ENCODE results near the gene EXOSC5. TPM values are rescaled to one million over a fixed set of nuclear protein-coding genes. Genes with fewer than 3 reads are reported as not detected.

EXOSC5 gene
- polyA plus RNA-seq, 1 donor from 2014 or later = 42.0 TPM

GRCh38 chr19:41430922-41431321, 33.8 kb upstream of the EXOSC5 start:
- H3K9ac ChIP-seq (ENCODE audit: low read length) = no peak overlapping the region
- H3K4me3 ChIP-seq (ENCODE audit: low read length) = no peak overlapping the region
- no peaks in the 10 kb centered on the region for H3F3A ChIP-seq (ENCODE audit: insufficient read depth, low read length, poor library complexity, severe bottlenecking)
- no peak for TF ChIP-seq CTCF (IDR thresholded peaks at IDR 0.05; ENCODE audit: poor library complexity, severe bottlenecking)
- no peak for TF ChIP-seq MXI1 (conservative IDR thresholded peaks at IDR 0.05; ENCODE audit: poor library complexity, severe bottlenecking)
- no peak for TF ChIP-seq TAF1 (IDR thresholded peaks at IDR 0.05; ENCODE audit: low read depth)
- TF ChIP-seq REST (IDR thresholded peaks at IDR 0.05; ENCODE audit: borderline replicate concordance) = no peak
- TF ChIP-seq SMC3 (conservative IDR thresholded peaks at IDR 0.05; ENCODE audit: poor library complexity) = no peak
- TF ChIP-seq POLR2AphosphoS5 (IDR thresholded peaks at IDR 0.05) = no peak
- TF ChIP-seq EP300 (conservative IDR thresholded peaks at IDR 0.05; ENCODE audit: poor library complexity, severe bottlenecking) = no peak
- no peak for TF ChIP-seq RAD21 (conservative IDR thresholded peaks at IDR 0.05)
- no peak for TF ChIP-seq EZH2 (IDR thresholded peaks at IDR 0.05; ENCODE audit: borderline replicate concordance, insufficient read depth, low read length, poor library complexity, severe bottlenecking)
- no peaks in the 10 kb centered on the region for H3K9me2 ChIP-seq (ENCODE audit: insufficient read depth, low read length)
- no peaks in the 10 kb centered on the region for H3K9me3 ChIP-seq (ENCODE audit: low read length)
- no peak overlapping the region for H3K27ac ChIP-seq (ENCODE audit: low read length)
- no peak overlapping the region for H3K4me2 ChIP-seq (ENCODE audit: low read length)
- H2AFZ ChIP-seq (ENCODE audit: low read depth, low read length) = no peak overlapping the region
- no peaks in the 10 kb centered on the region for H4K20me1 ChIP-seq (ENCODE audit: insufficient read depth)
- H3K27me3 ChIP-seq (ENCODE audit: insufficient read depth, low read depth, low read length) = no peaks in the 10 kb centered on the region
- H3K79me2 ChIP-seq (replicated peaks; ENCODE audit: insufficient read depth, low read length) = no peaks in the 10 kb centered on the region
- H3K36me3 ChIP-seq (ENCODE audit: insufficient read depth, low read length) = no peaks in the 10 kb centered on the region

GRCh38 chr19:41428481-41428859, 31.3 kb upstream of the EXOSC5 start:
- Histone ChIP-seq H3K9me3 (ENCODE audit: low read length) (no peaks in the 10 kb centered on the region), H3K9me2 (ENCODE audit: insufficient read depth, low read length) (no peaks in the 10 kb centered on the region), H4K20me1 (ENCODE audit: insufficient read depth) (no peaks in the 10 kb centered on the region), H3K4me3 (ENCODE audit: low read length) (no peak overlapping the region), H3K4me2 (ENCODE audit: low read length) (no peak overlapping the region), H2AFZ (ENCODE audit: low read depth, low read length) (no peak overlapping the region), H3K27ac (ENCODE audit: low read length) (no peak overlapping the region), H3F3A (ENCODE audit: insufficient read depth, low read length, poor library complexity, severe bottlenecking) (no peaks in the 10 kb centered on the region), H3K79me2 (replicated peaks; ENCODE audit: insufficient read depth, low read length) (no peaks in the 10 kb centered on the region), H3K36me3 (ENCODE audit: insufficient read depth, low read length) (no peaks in the 10 kb centered on the region), H3K9ac (ENCODE audit: low read length) (no peak overlapping the region), H3K27me3 (ENCODE audit: insufficient read depth, low read depth, low read length) (no peaks in the 10 kb centered on the region)
- no peak for TF ChIP-seq TAF1 (IDR thresholded peaks at IDR 0.05; ENCODE audit: low read depth)
- TF ChIP-seq SMC3 (conservative IDR thresholded peaks at IDR 0.05; ENCODE audit: poor library complexity) = no peak
- no peak for TF ChIP-seq MXI1 (conservative IDR thresholded peaks at IDR 0.05; ENCODE audit: poor library complexity, severe bottlenecking)
- no peak for TF ChIP-seq RAD21 (conservative IDR thresholded peaks at IDR 0.05)
- no peak for TF ChIP-seq CTCF (IDR thresholded peaks at IDR 0.05; ENCODE audit: poor library complexity, severe bottlenecking)
- no peak for TF ChIP-seq POLR2AphosphoS5 (IDR thresholded peaks at IDR 0.05)
- TF ChIP-seq EZH2 (IDR thresholded peaks at IDR 0.05; ENCODE audit: borderline replicate concordance, insufficient read depth, low read length, poor library complexity, severe bottlenecking) = no peak
- no peak for TF ChIP-seq REST (IDR thresholded peaks at IDR 0.05; ENCODE audit: borderline replicate concordance)
- TF ChIP-seq EP300 (conservative IDR thresholded peaks at IDR 0.05; ENCODE audit: poor library complexity, severe bottlenecking) = no peak
